Stimulated activated CD4-positive, alpha-beta T cell treated with anti-CD3 and anti-CD28 coated beads, Interleukin-4, amount 100 ng/mL, for 1 hour (primary cell): ENCODE data around the gene NR2F2.
A peak's percentile ranks its signal among the peaks of the same experiment; 100 is the strongest.

Source experiments
- DNase-seq: peaks from one replicate; pipeline ENCODE4 v3.0.0-alpha.2; 2020

NR2F2 gene

GRCh38 chr15:96354731-96355567, 24.4 kb downstream of the NR2F2 start:
- no peak for DNase-seq

GRCh38 chr15:96355568-96356187, 25.2 kb downstream of the NR2F2 start:
- no peak for DNase-seq

GRCh38 chr15:96356494-96357455, 26.3 kb downstream of the NR2F2 start:
- DNase-seq, result peak; percentile 71

GRCh38 chr15:96358001-96358801, 27.7 kb downstream of the NR2F2 start:
- no peak for DNase-seq

GRCh38 chr15:96358821-96359615, 28.5 kb downstream of the NR2F2 start:
- no peak for DNase-seq

GRCh38 chr15:96359616-96360521, 29.4 kb downstream of the NR2F2 start:
- no peak for DNase-seq

DNA sequence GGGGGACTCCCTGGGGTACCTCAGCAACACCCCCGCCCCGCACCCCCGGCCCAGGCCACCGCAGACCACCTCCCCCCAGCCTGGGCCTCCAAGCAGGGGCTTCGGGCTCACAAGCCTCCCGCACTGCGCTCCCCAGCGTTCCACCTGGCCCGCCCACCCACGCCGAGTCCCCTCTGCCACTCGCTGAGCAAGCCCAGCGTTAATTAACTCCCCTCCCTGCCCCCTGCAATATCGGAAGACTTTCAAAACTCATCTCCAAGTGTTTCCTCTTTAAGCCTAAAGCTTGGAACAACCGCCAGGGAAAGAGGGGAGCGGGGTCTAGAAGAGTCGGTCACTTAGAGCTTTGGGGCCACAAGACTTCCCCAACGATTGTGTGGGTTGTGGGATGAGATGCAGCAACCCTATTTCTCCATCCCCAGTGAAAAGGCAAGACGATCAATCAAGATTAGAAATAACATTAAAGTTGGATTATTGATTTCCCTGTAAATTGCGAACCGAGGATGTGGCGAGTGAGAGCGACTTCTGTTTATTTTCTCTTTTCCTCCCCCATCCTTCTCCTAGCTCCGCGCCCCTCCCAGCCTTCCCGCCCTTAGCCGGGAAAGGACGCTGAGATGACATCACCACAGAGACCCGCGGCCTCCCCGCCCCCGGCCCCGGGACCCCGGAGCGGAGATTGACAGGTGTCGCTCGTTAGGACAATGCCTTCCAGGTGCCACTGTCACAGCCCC, 30.2 kb downstream of the NR2F2 start:
- DNase-seq, result no peak

DNA sequence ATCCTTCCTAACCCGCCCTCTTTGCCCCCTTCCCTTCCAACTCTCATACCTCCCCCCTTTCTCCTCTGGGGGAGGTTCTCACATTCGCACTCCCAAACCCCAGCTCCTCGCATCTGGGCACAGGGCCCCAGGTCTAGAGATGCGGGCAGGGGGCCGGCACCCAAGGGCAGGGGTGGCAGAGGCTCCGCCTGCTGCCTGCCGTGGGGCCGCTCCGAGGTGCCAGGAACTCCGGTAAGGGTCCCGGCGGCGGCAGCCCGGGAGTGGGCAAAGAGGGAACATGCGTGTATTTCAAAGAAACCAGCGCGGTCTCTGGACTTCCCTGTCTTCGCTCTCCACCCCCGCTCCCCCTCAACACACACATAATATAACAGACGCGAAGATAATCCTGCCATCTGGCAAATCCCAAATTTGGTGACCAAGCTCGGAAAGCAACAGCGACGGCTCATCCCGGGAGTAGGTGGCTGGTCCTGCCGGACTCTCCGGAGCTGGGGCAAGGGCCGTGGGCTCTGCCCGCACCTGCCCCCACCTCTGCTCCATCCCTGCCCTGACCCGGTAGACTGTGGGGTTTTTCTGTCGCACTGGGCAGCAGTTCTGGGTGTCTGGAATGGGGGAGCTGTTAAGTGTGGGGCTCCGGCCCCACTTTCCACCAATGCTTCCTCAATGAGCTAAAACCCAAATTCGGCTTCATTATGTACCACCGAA, 31.0 kb downstream of the NR2F2 start:
- DNase-seq, result no peak

DNA sequence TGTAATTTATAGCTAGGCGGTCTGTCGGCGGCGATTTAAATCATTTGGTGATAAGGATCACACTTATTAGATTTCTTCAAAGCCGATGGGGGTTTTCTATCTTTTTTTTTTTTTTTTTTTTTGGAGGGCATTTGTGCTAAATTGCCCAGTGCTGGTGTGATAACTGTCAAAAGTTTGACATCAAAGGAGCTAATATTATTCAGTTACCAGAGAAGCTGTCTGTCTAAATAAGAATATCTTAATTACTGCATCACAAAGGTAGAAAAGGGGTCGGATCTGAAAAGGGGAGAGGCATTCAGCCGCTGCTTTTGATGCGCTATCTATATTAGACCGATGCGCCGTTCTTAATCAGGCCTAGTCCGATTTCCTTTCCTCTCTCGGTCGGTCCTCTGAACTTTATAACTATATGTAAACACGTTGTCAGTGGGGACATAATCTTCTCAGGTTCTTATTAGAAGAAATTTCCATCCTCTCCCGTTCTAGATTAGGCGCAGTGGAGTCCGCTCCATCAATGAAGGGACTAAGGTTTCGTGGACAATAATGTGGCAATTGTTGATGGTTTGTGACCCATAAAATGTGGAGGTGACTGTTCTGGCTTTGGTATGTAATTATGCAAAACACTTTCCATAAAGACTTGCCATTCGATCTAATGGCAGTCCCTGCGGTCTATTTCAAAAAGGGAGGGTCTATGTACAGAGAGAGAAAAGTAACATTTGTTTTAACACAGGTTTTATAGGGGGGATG, 31.7 kb downstream of the NR2F2 start:
- DNase-seq, result no peak

- DNase-seq, result no peak
These were observed 32.5 kb downstream of the NR2F2 start for GRCh38 chr15:96362755-96363651.

- no peak for DNase-seq
These were observed 33.2 kb downstream of the NR2F2 start for GRCh38 chr15:96363707-96364106.

DNA sequence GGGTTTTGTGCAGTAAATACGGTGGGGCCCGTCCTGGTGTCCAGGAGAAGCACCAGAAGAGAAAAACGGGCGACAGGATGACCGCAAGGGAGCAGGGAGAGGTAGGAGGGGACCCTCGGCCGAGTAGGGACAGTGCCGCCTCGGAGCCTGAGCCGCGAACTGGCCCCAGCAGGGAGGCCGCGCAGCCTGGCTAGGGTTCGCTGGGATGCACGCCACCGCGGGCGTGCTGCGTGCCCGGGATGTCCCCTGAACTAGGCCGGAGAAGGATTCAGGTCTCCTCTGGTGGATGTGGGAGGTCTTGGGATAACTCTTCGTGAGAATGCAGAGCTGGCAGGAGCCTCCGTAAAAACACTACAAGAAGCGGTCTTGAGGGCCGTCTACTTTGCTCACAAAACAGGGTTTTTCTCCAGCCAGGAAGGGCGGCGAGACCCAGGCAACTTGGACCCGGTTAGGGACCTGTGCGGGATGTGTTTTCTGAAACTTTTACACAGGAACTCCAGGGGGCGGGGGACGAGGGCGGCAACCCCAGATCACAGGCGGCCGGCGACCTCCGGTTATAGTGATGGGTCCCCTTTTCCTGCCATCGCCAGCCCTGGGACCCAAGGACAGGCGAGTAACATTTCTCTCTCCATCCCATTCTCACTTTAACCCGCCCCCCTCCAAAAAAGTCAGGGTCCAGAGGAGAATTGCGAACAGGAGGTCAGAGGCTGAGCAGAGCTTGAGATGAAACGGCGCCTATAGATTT, 35.5 kb downstream of the NR2F2 start:
- no peak for DNase-seq

GRCh38 chr15:96366526-96366877, 36.0 kb downstream of the NR2F2 start:
- no peak for DNase-seq

DNA sequence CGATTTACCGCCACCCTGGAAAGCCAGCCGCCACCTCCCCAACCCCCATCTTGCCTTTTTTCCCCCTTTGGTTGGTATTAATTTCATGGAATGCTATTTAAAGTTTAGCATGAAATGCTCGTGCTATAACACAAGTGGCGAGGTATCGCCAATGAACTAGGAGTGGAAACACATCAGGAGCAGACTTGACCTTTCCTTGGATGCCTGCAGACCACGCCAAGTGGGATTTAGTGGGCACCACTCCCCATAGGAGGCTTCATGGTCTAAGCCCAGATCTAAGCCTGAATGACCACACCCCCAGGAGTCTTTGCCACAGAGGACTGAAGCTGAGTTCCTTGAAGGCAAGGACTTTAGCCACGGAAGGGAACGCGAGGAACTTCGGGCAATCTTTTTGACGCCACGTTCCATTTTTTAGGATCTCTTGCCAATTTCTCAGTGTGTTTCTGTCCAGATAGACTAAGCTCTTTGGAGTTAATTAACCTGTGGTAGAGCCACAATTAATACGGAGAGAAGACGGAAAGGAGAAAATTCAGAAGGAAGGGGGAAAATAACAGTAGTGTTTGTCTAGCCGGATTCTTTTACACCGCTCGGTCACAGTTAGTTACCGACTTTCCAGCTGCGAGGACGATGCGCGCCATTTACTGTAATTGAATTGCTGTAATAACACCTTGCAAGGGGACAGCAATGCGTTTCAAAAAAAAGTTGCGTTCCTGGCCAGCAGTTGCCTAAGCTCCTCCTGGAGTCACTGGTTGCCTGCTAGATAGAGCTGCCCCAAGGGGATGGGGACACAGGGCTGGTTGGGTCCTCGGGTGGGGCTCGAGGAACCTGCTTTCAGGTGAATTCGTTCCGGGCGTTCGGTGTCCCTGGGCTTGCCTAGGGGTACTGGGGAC, 37.1 kb downstream of the NR2F2 start:
- DNase-seq, result no peak

- no peak for DNase-seq
These were observed 38.9 kb downstream of the NR2F2 start for GRCh38 chr15:96369351-96369750.
